Esophagus squamous epithelium (tissue), 5 donors: ENCODE data around the gene SPNS3. TPM values are rescaled to one million over a fixed set of nuclear protein-coding genes. Genes with fewer than 3 reads are reported as not detected.

Source experiments
- DNase-seq: peaks from one replicate; lab custom pipeline; 2025; lab: John Stamatoyannopoulos, UW
- H3K27ac ChIP-seq, 4 donors: fragments of 200-600 bp; sonication (generic); one replicate each; pipeline ENCODE4 v1.5.1; 2016 to 2019; ENCODE audit warnings: mild to moderate bottlenecking in 1 of 4
- H3K27me3 ChIP-seq, 4 donors: fragments of 200-600 bp; sonication (generic); 1 replicate in 3 of 4; 2 replicates in 1 of 4; pipeline versions ENCODE4 v1.5.1 to v1.6.0; 2017 to 2021; ENCODE audit warnings: antibody characterized with exemption in 1 of 4
- H3K36me3 ChIP-seq, 3 donors: fragments of 200-600 bp; sonication (generic); one replicate each; pipeline ENCODE4 v1.5.1; 2016 to 2019
- H3K4me1 ChIP-seq, 3 donors: fragments of 200-600 bp; sonication (generic); one replicate each; pipeline ENCODE4 v1.5.1; 2017 to 2019
- H3K4me3 ChIP-seq, 4 donors: fragments of 200-600 bp; sonication (generic); 1 replicate in 3 of 4; 2 replicates in 1 of 4; pipeline ENCODE4 v1.5.1; 2016 to 2019; ENCODE audit warnings: mild to moderate bottlenecking in 2 of 4, moderate library complexity in 1 of 4
- H3K9me3 ChIP-seq, 3 donors: fragments of 200-600 bp; sonication (generic); one replicate each; pipeline ENCODE4 v1.5.1; 2016 to 2019
- POLR2A ChIP-seq, 4 donors: fragments of 450-650 bp; IDR thresholded peaks; one replicate each; pipeline ENCODE4 v1.6.1; 2017; ENCODE audit warnings: antibody characterized with exemption in 4 of 4, mild to moderate bottlenecking in 4 of 4, moderate library complexity in 3 of 4
- WGBS, 2 donors: methylation state at CpG; one replicate each; pipeline ENCODE4 v1.1.5; 2018; 5-methylcytosine and 5-hydroxymethylcytosine counted together
- intact Hi-C: fragments of 100-400 bp; cut with DNase I; formaldehyde crosslinking; loops from one replicate; pipeline ENCODE4 v1.15.0; 2022
- total RNA-seq, 4 donors: library from RNA; depleted of rRNA; stranded (reverse); fragments of >200 nt; gene quantifications; one replicate each; pipeline ENCODE4 v1.1.0, GENCODE V29; 2016
- TF ChIP-seq, protein P1 (sequence below), 6 experiments: fragments of 450-650 bp in 4 of 6; fragments of 200-600 bp in 2 of 6; sonication (generic) in 2 of 6; IDR thresholded peaks; one replicate each; pipeline ENCODE4 v1.5.1; 2016 to 2019; ENCODE audit warnings: antibody characterized with exemption in 6 of 6, mild to moderate bottlenecking in 4 of 6, moderate library complexity in 4 of 6
- donor health status: DM: yes; HTN: yes; CAD: no.

SPNS3 gene
- total RNA-seq, 4 donors from 2014 or later = 0.27 TPM; not detected in 3

DNA sequence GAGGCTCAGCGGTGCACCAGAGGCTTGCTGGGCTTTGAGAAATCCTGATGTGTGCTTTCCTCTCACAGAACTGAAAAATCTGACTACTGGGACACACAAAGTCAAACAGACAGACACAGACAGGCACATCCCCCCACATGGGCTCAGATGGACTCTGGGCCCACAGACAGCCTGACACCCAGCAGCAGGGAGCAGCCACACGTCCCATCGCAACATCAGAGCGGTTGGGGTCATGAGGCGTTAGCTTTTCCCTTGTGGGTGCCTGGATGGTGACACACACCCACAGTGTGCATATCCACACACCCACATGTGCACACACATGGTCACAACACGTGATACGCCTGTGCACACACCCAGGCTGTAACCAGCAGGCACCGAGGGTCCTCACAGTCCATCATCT is 6.3 kb downstream of the SPNS3 start:
- Histone ChIP-seq H3K27ac (no peak overlapping the region), H3K27me3 (peaks cover 0 to 7% (median 0%) of the 10 kb centered on the region in 4 donors), H3K4me3 (no peak overlapping the region), H3K4me1 (peaks cover 0 to 23% (median 0%) of the 10 kb centered on the region in 3 donors), H3K36me3 (no peaks in the 10 kb centered on the region), H3K9me3 (no peaks in the 10 kb centered on the region)
- intact Hi-C loops = no loop called here
- DNase-seq = no peak
- no peak for TF ChIP-seq POLR2A (IDR thresholded peaks at IDR 0.05)
- TF ChIP-seq, protein P1, sequence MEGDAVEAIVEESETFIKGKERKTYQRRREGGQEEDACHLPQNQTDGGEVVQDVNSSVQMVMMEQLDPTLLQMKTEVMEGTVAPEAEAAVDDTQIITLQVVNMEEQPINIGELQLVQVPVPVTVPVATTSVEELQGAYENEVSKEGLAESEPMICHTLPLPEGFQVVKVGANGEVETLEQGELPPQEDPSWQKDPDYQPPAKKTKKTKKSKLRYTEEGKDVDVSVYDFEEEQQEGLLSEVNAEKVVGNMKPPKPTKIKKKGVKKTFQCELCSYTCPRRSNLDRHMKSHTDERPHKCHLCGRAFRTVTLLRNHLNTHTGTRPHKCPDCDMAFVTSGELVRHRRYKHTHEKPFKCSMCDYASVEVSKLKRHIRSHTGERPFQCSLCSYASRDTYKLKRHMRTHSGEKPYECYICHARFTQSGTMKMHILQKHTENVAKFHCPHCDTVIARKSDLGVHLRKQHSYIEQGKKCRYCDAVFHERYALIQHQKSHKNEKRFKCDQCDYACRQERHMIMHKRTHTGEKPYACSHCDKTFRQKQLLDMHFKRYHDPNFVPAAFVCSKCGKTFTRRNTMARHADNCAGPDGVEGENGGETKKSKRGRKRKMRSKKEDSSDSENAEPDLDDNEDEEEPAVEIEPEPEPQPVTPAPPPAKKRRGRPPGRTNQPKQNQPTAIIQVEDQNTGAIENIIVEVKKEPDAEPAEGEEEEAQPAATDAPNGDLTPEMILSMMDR (IDR thresholded peaks at IDR 0.05) = no peak
- 78 to 88% methylated on average over 6 to 7 of the region's 8 CpGs for WGBS, 2 donors

DNA sequence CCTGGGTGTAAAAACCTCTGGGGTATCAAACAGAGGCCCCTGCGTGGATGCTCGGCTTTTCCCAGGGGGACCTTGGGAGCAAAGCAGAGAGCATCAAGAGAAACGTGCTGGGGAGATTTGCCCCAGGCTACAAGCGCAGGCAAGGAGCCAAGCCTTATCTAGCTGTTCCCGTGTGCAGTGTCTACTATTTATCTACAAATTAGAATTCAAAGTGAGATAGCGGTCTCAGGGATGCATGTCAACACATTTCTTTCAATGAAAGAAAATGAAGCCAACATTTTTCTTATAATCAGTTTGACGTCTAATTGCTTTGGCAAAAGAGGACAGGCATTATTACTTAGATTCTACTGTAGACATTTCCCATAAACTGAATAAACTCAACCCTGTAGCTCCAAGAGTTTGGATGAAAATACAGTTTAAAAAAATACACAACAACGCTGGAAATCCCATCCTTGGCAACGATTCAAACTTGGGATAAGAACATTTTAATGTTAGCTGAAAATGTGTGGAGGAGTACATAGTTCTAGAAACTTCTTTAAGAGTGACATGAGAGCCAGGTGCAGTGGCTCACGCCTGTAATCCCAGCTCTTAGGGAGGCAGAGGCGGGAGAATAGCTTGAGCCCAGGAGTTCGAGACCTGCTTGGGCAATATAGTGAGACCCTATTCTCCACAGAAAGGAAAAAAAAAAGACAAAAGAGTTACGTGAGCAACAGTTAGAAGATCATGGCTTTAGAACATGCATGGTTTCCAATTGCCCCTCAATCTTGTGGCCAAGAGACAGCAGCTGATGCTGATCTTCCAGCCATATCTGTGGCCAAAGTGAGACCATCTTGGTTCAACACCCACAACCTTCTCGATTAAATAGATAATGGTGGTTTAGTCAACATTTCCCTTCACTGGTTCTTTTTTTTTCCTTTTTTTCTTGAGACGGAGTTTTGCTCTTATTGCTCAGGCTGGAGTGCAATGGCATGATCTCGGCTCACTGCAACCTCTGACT is 7.2 kb downstream of the SPNS3 start:
- Histone ChIP-seq H3K4me1 (peaks cover 0 to 24% (median 0%) of the 10 kb centered on the region in 3 donors), H3K9me3 (no peaks in the 10 kb centered on the region), H3K36me3 (no peaks in the 10 kb centered on the region), H3K27ac (peak overlapping the region in 1 of 4 donors; percentile 6), H3K4me3 (no peak overlapping the region), H3K27me3 (peaks cover 0 to 7% (median 0%) of the 10 kb centered on the region in 4 donors)
- intact Hi-C loops = no loop called here
- 52 to 67% methylated on average over 16 of the region's 16 CpGs for WGBS, 2 donors
- TF ChIP-seq, protein P1 (IDR thresholded peaks at IDR 0.05) = no peak
- TF ChIP-seq POLR2A (IDR thresholded peaks at IDR 0.05) = no peak
- no peak for DNase-seq

DNA sequence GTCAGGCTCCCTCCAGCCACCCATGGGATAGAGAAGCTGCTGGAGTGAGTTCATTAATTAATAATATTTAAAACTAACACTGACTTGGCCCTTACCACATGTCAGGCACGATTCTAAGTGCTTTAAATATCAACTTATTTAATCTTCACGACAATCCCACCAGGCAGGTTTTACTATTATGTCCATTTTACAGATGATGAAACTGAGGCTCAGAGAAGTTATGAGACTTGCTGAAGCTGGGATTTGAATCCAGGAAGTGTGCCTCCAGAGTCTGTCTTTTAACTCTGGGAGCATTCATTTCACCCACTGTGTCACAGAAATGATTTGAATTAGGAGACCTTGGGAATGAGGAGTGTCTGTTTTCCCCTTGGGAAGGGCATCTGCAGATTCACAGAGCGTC is 8.8 kb downstream of the SPNS3 start:
- no peaks in the 10 kb centered on the region for H3K9me3 ChIP-seq
- no peak overlapping the region for H3K4me3 ChIP-seq
- H3K27me3 ChIP-seq = peaks cover 0 to 7% (median 0%) of the 10 kb centered on the region in 4 donors
- no peak overlapping the region for H3K27ac ChIP-seq
- WGBS, 2 donors = 55 to 72% methylated on average over 3 of the region's 3 CpGs
- no peaks in the 10 kb centered on the region for H3K36me3 ChIP-seq
- TF ChIP-seq, protein P1 (IDR thresholded peaks at IDR 0.05) = no peak
- TF ChIP-seq POLR2A (IDR thresholded peaks at IDR 0.05) = no peak
- intact Hi-C loops = no loop called here
- H3K4me1 ChIP-seq = peaks cover 0 to 37% (median 2%) of the 10 kb centered on the region in 3 donors
- DNase-seq = no peak

DNA sequence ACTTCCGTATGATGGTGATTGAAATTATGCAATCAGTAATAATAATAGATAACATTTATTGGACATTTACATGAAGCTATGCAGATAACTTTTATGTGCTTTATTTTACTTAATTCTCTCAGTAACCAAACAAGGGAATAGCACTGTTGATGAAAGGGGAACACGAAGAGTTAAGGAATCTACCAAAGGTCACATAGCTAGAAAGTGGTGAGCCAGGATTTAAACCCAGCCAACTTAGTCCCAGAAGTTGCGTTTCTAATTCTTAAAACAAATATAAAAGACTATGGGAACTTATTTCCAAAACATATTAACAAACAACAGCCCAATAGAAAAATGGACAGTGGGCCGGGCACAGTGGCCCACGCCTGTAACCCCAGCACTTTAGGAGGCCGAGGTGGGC is 9.7 kb downstream of the SPNS3 start:
- Histone ChIP-seq H3K9me3 (no peaks in the 10 kb centered on the region), H3K36me3 (no peaks in the 10 kb centered on the region), H3K27me3 (peaks cover 0 to 7% (median 0%) of the 10 kb centered on the region in 4 donors), H3K4me3 (no peak overlapping the region), H3K27ac (no peak overlapping the region), H3K4me1 (peaks cover 0 to 39% (median 2%) of the 10 kb centered on the region in 3 donors)
- no peak for TF ChIP-seq POLR2A (IDR thresholded peaks at IDR 0.05)
- TF ChIP-seq, protein P1 (IDR thresholded peaks at IDR 0.05) = no peak
- intact Hi-C loops = no loop called here
- DNase-seq = no peak
- WGBS, 2 donors = 51 to 53% methylated on average over 6 of the region's 6 CpGs
